K562 (cell line): ENCODE data around the gene OARD1. TPM values are rescaled to one million over a fixed set of nuclear protein-coding genes. Genes with fewer than 3 reads are reported as not detected.

Experiments used
- ATF3 ChIP-seq, 2 experiments: fragments of 450-650 bp in 1 of 2; sonication (generic) in 1 of 2; formaldehyde crosslinking in 1 of 2; IDR thresholded peaks in 1 of 2; conservative IDR thresholded peaks in 1 of 2; 2 replicates each; pipeline versions ENCODE4 v1.6.1 to v1.8.1; 2016 to 2023; ENCODE audit warnings: mild to moderate bottlenecking in 2 of 2, moderate library complexity in 2 of 2, inconsistent platforms in 1 of 2, missing genetic modification reagents in 1 of 2
- CBX5 ChIP-seq: IDR thresholded peaks from 2 replicates; pipeline ENCODE4 v1.6.1; 2014; ENCODE audit warnings: low read depth, borderline replicate concordance
- CCNT2 ChIP-seq: IDR thresholded peaks from 2 replicates; pipeline ENCODE4 v1.6.1; 2011; ENCODE audit warnings: borderline replicate concordance, low read depth, mild to moderate bottlenecking, moderate library complexity, mixed read lengths, low read length; ENCODE audit not compliant: insufficient read length; ENCODE audit errors: extremely low read depth
- FOXA3 ChIP-seq, 2 experiments: fragments of 450-650 bp in 1 of 2; sonication (generic) in 1 of 2; formaldehyde crosslinking; IDR thresholded peaks in 1 of 2; conservative IDR thresholded peaks in 1 of 2; 2 replicates each; pipeline versions ENCODE4 v1.4.0 to v1.8.0; 2020 to 2022; ENCODE audit warnings: mild to moderate bottlenecking in 2 of 2, missing genetic modification reagents in 1 of 2
- FOXJ3 ChIP-seq: sonication (generic); formaldehyde crosslinking; IDR thresholded peaks from 2 replicates; pipeline ENCODE4 v1.4.0; 2020; ENCODE audit warnings: mild to moderate bottlenecking, missing genetic modification reagents
- FOXO4 ChIP-seq: fragments of 450-650 bp; formaldehyde crosslinking; IDR thresholded peaks from 2 replicates; pipeline ENCODE4 v1.4.0; 2020; ENCODE audit warnings: mild to moderate bottlenecking, moderate library complexity
- IRF9 ChIP-seq: fragments of 450-650 bp; IDR thresholded peaks from 2 replicates; pipeline ENCODE4 v1.6.1; 2016; ENCODE audit warnings: missing biosample characterization, missing genetic modification characterization
- MYNN ChIP-seq, 2 experiments: sonication (generic); formaldehyde crosslinking in 1 of 2; IDR thresholded peaks; 2 replicates each; pipeline versions ENCODE4 v1.5.0 to v1.6.1; 2016 to 2020; ENCODE audit warnings: antibody characterized with exemption in 1 of 2, missing genetic modification reagents in 1 of 2
- NCOA4 ChIP-seq: fragments of 450-650 bp; IDR thresholded peaks from 2 replicates; pipeline ENCODE4 v1.6.1; 2018; ENCODE audit warnings: mild to moderate bottlenecking; ENCODE audit not compliant: partially characterized antibody
- NFIX ChIP-seq: fragments of 250-450 bp; sonication (Bioruptor Pico); IDR thresholded peaks from 2 replicates; pipeline ENCODE4 v1.4.0; 2020; ENCODE audit warnings: low read depth, mild to moderate bottlenecking, moderate library complexity
- NR2F6 ChIP-seq: fragments of 450-650 bp; formaldehyde crosslinking; IDR thresholded peaks from 2 replicates; pipeline ENCODE4 v1.4.0; 2020; ENCODE audit warnings: mild to moderate bottlenecking
- PCBP2 ChIP-seq: fragments of 200-400 bp; formaldehyde crosslinking; IDR thresholded peaks from 2 replicates; pipeline ENCODE4 v1.6.1; 2018; ENCODE audit warnings: low read length, low read depth, mild to moderate bottlenecking, moderate library complexity; ENCODE audit not compliant: poor library complexity, severe bottlenecking
- PHB ChIP-seq: fragments of 250-450 bp; sonication (Bioruptor Pico); IDR thresholded peaks from 2 replicates; pipeline ENCODE4 v1.5.0; 2021
- PHB2 ChIP-seq: fragments of 450-650 bp; IDR thresholded peaks from 2 replicates; pipeline ENCODE4 v1.6.1; 2017; ENCODE audit warnings: low read depth
- SMAD4 ChIP-seq: fragments of 250-450 bp; sonication (Bioruptor Pico); conservative IDR thresholded peaks from 2 replicates; pipeline ENCODE4 v1.8.0; 2021; ENCODE audit warnings: inconsistent platforms, mild to moderate bottlenecking, moderate library complexity
- TAF9B ChIP-seq: fragments of 450-650 bp; IDR thresholded peaks from 2 replicates; pipeline ENCODE4 v1.6.1; 2018; ENCODE audit warnings: mild to moderate bottlenecking; ENCODE audit not compliant: partially characterized antibody
- TOE1 ChIP-seq, 2 experiments: fragments of 450-650 bp in 1 of 2; sonication (generic) in 1 of 2; formaldehyde crosslinking in 1 of 2; IDR thresholded peaks; 2 replicates each; pipeline versions ENCODE4 v1.7.1 to v1.8.0; 2016 to 2022; ENCODE audit warnings: borderline replicate concordance in 2 of 2, mild to moderate bottlenecking in 2 of 2, antibody characterized with exemption in 1 of 2, inconsistent platforms in 1 of 2, low read depth in 1 of 2, missing genetic modification reagents in 1 of 2, moderate library complexity in 1 of 2
- ZNF212 ChIP-seq: fragments of 450-650 bp; formaldehyde crosslinking; IDR thresholded peaks from 2 replicates; pipeline ENCODE4 v1.4.0; 2020; ENCODE audit warnings: mild to moderate bottlenecking
- polyA plus RNA-seq, 8 experiments: library from polyadenylated mRNA; depleted of rRNA in 4 of 8; stranded (reverse) in 5 of 8; unstranded in 3 of 8; fragments of >200 nt; fragmentation: Nextera tagmentation in 2 of 8; fragmentation: Illumina TruSeq in 1 of 8; extraction: Ambion mirVana in 2 of 8; extraction: Trizol in 1 of 8; gene quantifications; 2 replicates each; pipeline versions ENCODE4 v1.2.1 to v1.2.3, GENCODE V29; 2011 to 2014; ENCODE audit warnings: inconsistent platforms in 1 of 8, missing spikeins in 1 of 8
- total RNA-seq, 7 experiments: library from RNA; depleted of rRNA in 6 of 7; stranded (reverse); fragments of >200 nt in 6 of 7; fragmentation: Illumina TruSeq in 2 of 7; extraction: Trizol in 2 of 7; gene quantifications; 2 replicates each; pipeline versions ENCODE4 v1.2.1 to v1.2.3, GENCODE V29; 2011 to 2021; ENCODE audit warnings: low replicate concordance in 1 of 7
- TF ChIP-seq, protein P1 (sequence below), 2 experiments: fragments of 450-650 bp in 1 of 2; IDR thresholded peaks; 2 replicates each; pipeline ENCODE4 v1.6.1; 2011 to 2017; ENCODE audit warnings: low read depth in 2 of 2, antibody characterized with exemption in 1 of 2, borderline replicate concordance in 1 of 2, low read length in 1 of 2, mild to moderate bottlenecking in 1 of 2, mixed read lengths in 1 of 2; ENCODE audit not compliant: control insufficient read depth in 1 of 2

Gene OARD1
- total and polyA plus RNA-seq, 9 of the 15 experiments (the other 6 are each of a cell fraction or from before 2014, with no cell fraction given): 43.4 to 88.3 (median 61.1) TPM

DNA sequence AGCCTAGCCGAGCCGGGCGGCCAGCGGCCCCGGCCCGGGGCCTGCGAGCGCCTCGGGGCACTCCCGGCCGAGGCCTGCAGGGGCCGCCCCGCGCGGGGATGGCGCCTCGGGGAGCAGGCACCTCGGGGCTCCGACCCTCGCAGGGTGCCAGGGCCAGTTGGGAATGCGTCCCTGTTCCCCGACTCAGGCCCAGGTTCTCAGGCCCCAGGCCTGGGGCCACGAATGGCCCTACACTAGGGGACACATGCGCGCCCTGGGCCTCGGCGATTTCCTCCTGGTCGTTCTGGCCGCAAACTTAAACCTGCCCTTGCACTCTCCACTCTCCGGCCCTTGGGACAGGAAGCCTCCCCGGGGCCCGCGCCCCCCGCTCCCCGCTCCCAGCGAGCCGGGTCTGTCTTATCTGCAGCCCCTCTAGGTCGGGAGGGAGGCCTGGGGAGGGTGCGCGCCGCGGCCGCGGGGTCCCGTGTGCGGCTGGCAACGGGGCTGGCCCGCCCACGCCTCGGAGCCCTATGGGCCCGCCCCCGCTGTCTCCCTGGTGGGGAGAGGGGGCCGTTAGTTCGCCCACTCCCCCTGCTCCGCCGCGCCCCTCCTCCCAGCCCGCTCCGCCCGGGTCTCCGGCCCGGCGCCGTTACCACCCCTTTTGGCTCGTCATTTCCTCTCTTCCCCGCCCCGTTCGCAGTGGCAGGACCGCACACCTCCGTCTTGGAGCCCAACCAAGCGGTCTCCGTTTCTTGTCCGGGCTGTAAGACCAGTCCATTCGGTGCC is 1.2 kb upstream of the OARD1 start (continued):
- TF ChIP-seq ATF3 (IDR thresholded peaks at IDR 0.05): no peak
- no peak for TF ChIP-seq ATF3 (CRISPR knock-in tag; conservative IDR thresholded peaks at IDR 0.05)
- no peak for TF ChIP-seq TOE1 (IDR thresholded peaks at IDR 0.05; ENCODE audit: borderline replicate concordance)
- TF ChIP-seq TOE1 (CRISPR knock-in tag; IDR thresholded peaks at IDR 0.05; ENCODE audit: borderline replicate concordance, low read depth): no peak
- no peak for TF ChIP-seq PCBP2
- no peak for TF ChIP-seq CBX5
- TF ChIP-seq MYNN (IDR thresholded peaks at IDR 0.05): no peak; the same call in 1 of the 2 replicates
- TF ChIP-seq MYNN (CRISPR knock-in tag; IDR thresholded peaks at IDR 0.05): no peak
- no peak for TF ChIP-seq FOXO4
- TF ChIP-seq FOXA3 (CRISPR knock-in tag; conservative IDR thresholded peaks at IDR 0.05 in 1 of 2, IDR thresholded peaks at IDR 0.05 in 1 of 2): no peak; a peak in 1 of 4 replicates
- TF ChIP-seq PHB2: no peak
- TF ChIP-seq, protein P1, sequence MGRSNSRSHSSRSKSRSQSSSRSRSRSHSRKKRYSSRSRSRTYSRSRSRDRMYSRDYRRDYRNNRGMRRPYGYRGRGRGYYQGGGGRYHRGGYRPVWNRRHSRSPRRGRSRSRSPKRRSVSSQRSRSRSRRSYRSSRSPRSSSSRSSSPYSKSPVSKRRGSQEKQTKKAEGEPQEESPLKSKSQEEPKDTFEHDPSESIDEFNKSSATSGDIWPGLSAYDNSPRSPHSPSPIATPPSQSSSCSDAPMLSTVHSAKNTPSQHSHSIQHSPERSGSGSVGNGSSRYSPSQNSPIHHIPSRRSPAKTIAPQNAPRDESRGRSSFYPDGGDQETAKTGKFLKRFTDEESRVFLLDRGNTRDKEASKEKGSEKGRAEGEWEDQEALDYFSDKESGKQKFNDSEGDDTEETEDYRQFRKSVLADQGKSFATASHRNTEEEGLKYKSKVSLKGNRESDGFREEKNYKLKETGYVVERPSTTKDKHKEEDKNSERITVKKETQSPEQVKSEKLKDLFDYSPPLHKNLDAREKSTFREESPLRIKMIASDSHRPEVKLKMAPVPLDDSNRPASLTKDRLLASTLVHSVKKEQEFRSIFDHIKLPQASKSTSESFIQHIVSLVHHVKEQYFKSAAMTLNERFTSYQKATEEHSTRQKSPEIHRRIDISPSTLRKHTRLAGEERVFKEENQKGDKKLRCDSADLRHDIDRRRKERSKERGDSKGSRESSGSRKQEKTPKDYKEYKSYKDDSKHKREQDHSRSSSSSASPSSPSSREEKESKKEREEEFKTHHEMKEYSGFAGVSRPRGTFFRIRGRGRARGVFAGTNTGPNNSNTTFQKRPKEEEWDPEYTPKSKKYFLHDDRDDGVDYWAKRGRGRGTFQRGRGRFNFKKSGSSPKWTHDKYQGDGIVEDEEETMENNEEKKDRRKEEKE (IDR thresholded peaks at IDR 0.05; ENCODE audit: borderline replicate concordance in 1 of 2, control insufficient read depth in 1 of 2, low read depth in 2 of 2, low read length in 1 of 2): no peak
- TF ChIP-seq TAF9B: peak; percentile 82
- 0 out of 2 replicates have a peak, but pooled peaks have one; percentile 19 for TF ChIP-seq PHB (CRISPR knock-in tag)
- peak; percentile 78 for TF ChIP-seq CCNT2
- no peak for TF ChIP-seq ZNF212 (CRISPR knock-in tag)
- no peak for TF ChIP-seq NCOA4
- no peak for TF ChIP-seq FOXJ3
- no peak for TF ChIP-seq NFIX (CRISPR knock-in tag)
- TF ChIP-seq IRF9 (tag): no peak
- no peak for TF ChIP-seq NR2F6 (CRISPR knock-in tag)
- peak; percentile 71 for TF ChIP-seq SMAD4 (CRISPR knock-in tag)
